Ascending aorta (tissue), 2 donors: ENCODE results near the gene HBS1L. TPM values are rescaled to one million over a fixed set of nuclear protein-coding genes. Genes with fewer than 3 reads are reported as not detected.

Experiments used
- DNase-seq, 2 donors: peaks; one replicate each; pipeline ENCODE4 v3.0.0-alpha.2; 2019; ENCODE audit warnings: low spot score in 2 of 2
- H3K27ac ChIP-seq, 2 donors: fragments of 200-600 bp; sonication (generic); one replicate each; pipeline ENCODE4 v1.5.1; 2016 to 2017; ENCODE audit warnings: mild to moderate bottlenecking in 1 of 2
- H3K27me3 ChIP-seq: fragments of 200-600 bp; sonication (generic); one replicate; pipeline ENCODE4 v1.5.1; 2017
- H3K36me3 ChIP-seq, 2 donors: fragments of 200-600 bp; sonication (generic); one replicate each; pipeline ENCODE4 v1.5.1; 2016
- H3K4me1 ChIP-seq, 2 donors: fragments of 200-600 bp; sonication (generic); one replicate each; pipeline ENCODE4 v1.5.1; 2016 to 2017; ENCODE audit warnings: mild to moderate bottlenecking in 1 of 2
- H3K4me3 ChIP-seq, 2 donors: fragments of 200-600 bp; sonication (generic); one replicate each; pipeline ENCODE4 v1.5.1; 2016 to 2017; ENCODE audit warnings: mild to moderate bottlenecking in 1 of 2
- H3K9me3 ChIP-seq, 2 donors: fragments of 200-600 bp; sonication (generic); one replicate each; pipeline ENCODE4 v1.5.1; 2016
- intact Hi-C: fragments of 100-400 bp; cut with DNase I; formaldehyde crosslinking; loops from one replicate; pipeline ENCODE4 v1.15.1; 2023
- total RNA-seq: library from RNA; depleted of rRNA; stranded (reverse); fragments of >200 nt; gene quantifications from one replicate; pipeline ENCODE4 v1.1.0, GENCODE V29; 2016
- TF ChIP-seq, protein P1 (sequence below), 3 experiments: fragments of 200-600 bp in 2 of 3; fragments of 450-650 bp in 1 of 3; sonication (generic) in 2 of 3; IDR thresholded peaks; one replicate each; pipeline ENCODE4 v1.5.1; 2016 to 2019; ENCODE audit warnings: antibody characterized with exemption in 3 of 3, mild to moderate bottlenecking in 1 of 3, moderate library complexity in 1 of 3

Gene HBS1L
- total RNA-seq, 1 donor from 2014 or later: 9.8 TPM

DNA sequence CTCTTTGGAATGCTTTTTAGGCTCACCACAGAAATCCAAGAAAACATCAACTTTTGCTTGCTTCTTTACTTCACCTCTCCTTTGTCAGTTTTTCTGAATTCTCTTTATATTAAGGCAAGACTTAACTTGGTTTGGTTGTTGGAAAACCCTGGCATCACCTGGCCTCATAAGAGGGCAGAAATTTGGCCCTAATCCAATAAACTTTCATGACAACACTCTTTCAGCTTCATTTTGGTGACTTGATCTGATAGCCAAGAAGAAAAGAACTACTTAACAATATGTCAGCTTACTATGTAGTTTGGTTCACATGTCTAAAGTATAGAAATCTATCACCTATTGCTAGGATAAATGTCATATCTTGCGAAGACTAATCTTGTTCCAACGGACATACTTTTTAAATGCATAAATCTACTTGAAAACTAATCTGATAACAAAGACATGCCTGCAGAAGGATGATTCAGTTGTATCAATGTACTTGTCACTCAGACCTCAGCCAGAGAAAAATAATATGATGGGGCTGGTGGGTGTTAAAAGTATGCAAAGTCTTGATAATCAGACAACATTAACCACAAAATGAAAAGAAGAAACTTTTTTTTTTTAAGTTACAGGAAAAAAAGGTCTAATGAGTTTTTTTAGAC is 19.3 kb upstream of the HBS1L start:
- Histone ChIP-seq H3K36me3 (no peaks in the 10 kb centered on the region), H3K27me3 (no peaks in the 10 kb centered on the region), H3K4me1 (no peaks in the 10 kb centered on the region), H3K27ac (no peak overlapping the region), H3K4me3 (no peak overlapping the region), H3K9me3 (no peaks in the 10 kb centered on the region)
- intact Hi-C loops: no loop called here
- no peak for DNase-seq
- TF ChIP-seq, protein P1, sequence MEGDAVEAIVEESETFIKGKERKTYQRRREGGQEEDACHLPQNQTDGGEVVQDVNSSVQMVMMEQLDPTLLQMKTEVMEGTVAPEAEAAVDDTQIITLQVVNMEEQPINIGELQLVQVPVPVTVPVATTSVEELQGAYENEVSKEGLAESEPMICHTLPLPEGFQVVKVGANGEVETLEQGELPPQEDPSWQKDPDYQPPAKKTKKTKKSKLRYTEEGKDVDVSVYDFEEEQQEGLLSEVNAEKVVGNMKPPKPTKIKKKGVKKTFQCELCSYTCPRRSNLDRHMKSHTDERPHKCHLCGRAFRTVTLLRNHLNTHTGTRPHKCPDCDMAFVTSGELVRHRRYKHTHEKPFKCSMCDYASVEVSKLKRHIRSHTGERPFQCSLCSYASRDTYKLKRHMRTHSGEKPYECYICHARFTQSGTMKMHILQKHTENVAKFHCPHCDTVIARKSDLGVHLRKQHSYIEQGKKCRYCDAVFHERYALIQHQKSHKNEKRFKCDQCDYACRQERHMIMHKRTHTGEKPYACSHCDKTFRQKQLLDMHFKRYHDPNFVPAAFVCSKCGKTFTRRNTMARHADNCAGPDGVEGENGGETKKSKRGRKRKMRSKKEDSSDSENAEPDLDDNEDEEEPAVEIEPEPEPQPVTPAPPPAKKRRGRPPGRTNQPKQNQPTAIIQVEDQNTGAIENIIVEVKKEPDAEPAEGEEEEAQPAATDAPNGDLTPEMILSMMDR (IDR thresholded peaks at IDR 0.05): no peak

- intact Hi-C loops: no loop called here
- TF ChIP-seq, protein P1 (IDR thresholded peaks at IDR 0.05): no peak
- Histone ChIP-seq H3K9me3 (no peaks in the 10 kb centered on the region), H3K4me3 (no peak overlapping the region), H3K27ac (no peak overlapping the region), H3K27me3 (no peaks in the 10 kb centered on the region), H3K4me1 (no peaks in the 10 kb centered on the region), H3K36me3 (no peaks in the 10 kb centered on the region)
- no peak for DNase-seq
Observed at GRCh38 chr6:135073217-135073616, 18.6 kb upstream of the HBS1L start.

DNA sequence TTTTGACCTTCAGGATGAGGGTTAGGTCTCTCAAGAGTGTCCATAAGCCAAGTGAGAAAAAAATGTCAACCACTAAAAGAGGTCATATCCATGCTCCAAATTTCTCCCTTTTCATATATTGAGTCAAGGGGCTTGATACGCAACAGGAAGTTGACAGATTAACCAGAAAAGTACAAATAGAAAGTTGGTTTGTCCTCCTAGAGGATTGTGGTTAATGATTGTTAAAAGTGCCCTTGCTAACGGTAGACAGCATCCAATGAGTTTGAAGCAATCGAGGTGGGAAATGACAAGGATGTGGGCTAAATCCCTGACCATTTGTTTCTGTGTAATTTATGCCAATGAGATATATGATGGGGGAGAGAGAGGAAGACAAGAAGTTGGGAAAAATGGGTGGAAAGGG is 18.1 kb upstream of the HBS1L start:
- H3K9me3 ChIP-seq: no peaks in the 10 kb centered on the region

GRCh38 chr6:135071541-135071940 is 16.9 kb upstream of the HBS1L start:
- TF ChIP-seq, protein P1 (IDR thresholded peaks at IDR 0.05): no peak
- H3K9me3 ChIP-seq: no peaks in the 10 kb centered on the region
- no peaks in the 10 kb centered on the region for H3K27me3 ChIP-seq
- intact Hi-C loops: no loop called here
- H3K36me3 ChIP-seq: no peaks in the 10 kb centered on the region
- no peaks in the 10 kb centered on the region for H3K4me1 ChIP-seq
- H3K4me3 ChIP-seq: no peak overlapping the region
- H3K27ac ChIP-seq: no peak overlapping the region
- no peak for DNase-seq

More for the DNA sequence above, 18.1 kb upstream of the HBS1L start:
- Histone ChIP-seq H3K27me3 (no peaks in the 10 kb centered on the region), H3K4me1 (no peaks in the 10 kb centered on the region), H3K27ac (no peak overlapping the region), H3K4me3 (no peak overlapping the region), H3K36me3 (no peaks in the 10 kb centered on the region)
- TF ChIP-seq, protein P1 (IDR thresholded peaks at IDR 0.05): no peak
- intact Hi-C loops: no loop called here
- DNase-seq: no peak

- H3K27ac ChIP-seq: no peak overlapping the region
- H3K4me1 ChIP-seq: no peaks in the 10 kb centered on the region
- no peaks in the 10 kb centered on the region for H3K9me3 ChIP-seq
- no peak for DNase-seq
- no peaks in the 10 kb centered on the region for H3K27me3 ChIP-seq
- intact Hi-C loops: no loop called here
- H3K36me3 ChIP-seq: no peaks in the 10 kb centered on the region
- no peak overlapping the region for H3K4me3 ChIP-seq
- TF ChIP-seq, protein P1 (IDR thresholded peaks at IDR 0.05): no peak
Observed at GRCh38 chr6:135067911-135068310, 13.3 kb upstream of the HBS1L start.

GRCh38 chr6:135066806-135067205 is 12.2 kb upstream of the HBS1L start:
- no peak for DNase-seq
- no peaks in the 10 kb centered on the region for H3K9me3 ChIP-seq
- intact Hi-C loops: no loop called here
- H3K27me3 ChIP-seq: no peaks in the 10 kb centered on the region
- no peaks in the 10 kb centered on the region for H3K4me1 ChIP-seq
- TF ChIP-seq, protein P1 (IDR thresholded peaks at IDR 0.05): no peak
- no peak overlapping the region for H3K27ac ChIP-seq
- no peak overlapping the region for H3K4me3 ChIP-seq
- no peaks in the 10 kb centered on the region for H3K36me3 ChIP-seq
